ENCODE measurements around the gene RGS3. TPM values are rescaled to one million over a fixed set of nuclear protein-coding genes. Genes with fewer than 3 reads are reported as not detected.

RGS3 gene
- total RNA-seq, 1 donor from 2014 or later, result 278 TPM

GRCh38 chr9:113511047-113511521 is 47.6 kb downstream of the RGS3 start:
- no peak for DNase-seq (ENCODE audit: low read depth, low spot score)

GRCh38 chr9:113511856-113512761 is 48.6 kb downstream of the RGS3 start:
- DNase-seq (ENCODE audit: low read depth, low spot score), result no peak

GRCh38 chr9:113513111-113513510 is 49.6 kb downstream of the RGS3 start:
- no peak for DNase-seq (ENCODE audit: low read depth, low spot score)

GRCh38 chr9:113513536-113513935 is 50.0 kb downstream of the RGS3 start:
- DNase-seq (ENCODE audit: low read depth, low spot score), result no peak

GRCh38 chr9:113514061-113514460 is 50.5 kb downstream of the RGS3 start:
- DNase-seq (ENCODE audit: low read depth, low spot score), result no peak

- DNase-seq (ENCODE audit: low read depth, low spot score), result no peak
These were observed 51.2 kb downstream of the RGS3 start for GRCh38 chr9:113514748-113515147.

GRCh38 chr9:113515862-113516261 is 52.3 kb downstream of the RGS3 start:
- no peak for DNase-seq (ENCODE audit: low read depth, low spot score)

- no peak for DNase-seq (ENCODE audit: low read depth, low spot score)
These were observed 53.5 kb downstream of the RGS3 start for GRCh38 chr9:113516840-113517577.

GRCh38 chr9:113519426-113520108 is 56.0 kb downstream of the RGS3 start:
- DNase-seq (ENCODE audit: low read depth, low spot score), result no peak

- DNase-seq (ENCODE audit: low read depth, low spot score), result peak; percentile 82
These were observed 56.6 kb downstream of the RGS3 start for GRCh38 chr9:113520109-113520642.

GRCh38 chr9:113521693-113522255 is 58.2 kb downstream of the RGS3 start:
- no peak for DNase-seq (ENCODE audit: low read depth, low spot score)

- DNase-seq (ENCODE audit: low read depth, low spot score), result no peak
These were observed 58.9 kb downstream of the RGS3 start for GRCh38 chr9:113522419-113522818.

GRCh38 chr9:113522858-113523257 is 59.3 kb downstream of the RGS3 start:
- no peak for DNase-seq (ENCODE audit: low read depth, low spot score)

GRCh38 chr9:113523421-113524141 is 60.1 kb downstream of the RGS3 start:
- DNase-seq (ENCODE audit: low read depth, low spot score), result no peak

- no peak for DNase-seq (ENCODE audit: low read depth, low spot score)
These were observed 60.9 kb downstream of the RGS3 start for GRCh38 chr9:113524468-113524867.

GRCh38 chr9:113525205-113525604 is 61.7 kb downstream of the RGS3 start:
- no peak for DNase-seq (ENCODE audit: low read depth, low spot score)

GRCh38 chr9:113525831-113526230 is 62.3 kb downstream of the RGS3 start:
- no peak for DNase-seq (ENCODE audit: low read depth, low spot score)

- no peak for DNase-seq (ENCODE audit: low read depth, low spot score)
These were observed 62.8 kb downstream of the RGS3 start for GRCh38 chr9:113526231-113526746.

- DNase-seq (ENCODE audit: low read depth, low spot score), result no peak
These were observed 63.3 kb downstream of the RGS3 start for GRCh38 chr9:113526841-113527240.

GRCh38 chr9:113528088-113528487 is 64.6 kb downstream of the RGS3 start:
- no peak for DNase-seq (ENCODE audit: low read depth, low spot score)
